ENCODE data around the gene MAP6.

The MAP6 gene

GRCh38 chr11:75553182-75553581 is 115.7 kb downstream of the MAP6 start:
- DNase-seq (ENCODE audit: low read depth in 3 of 3): no peak

- no peak for DNase-seq (ENCODE audit: low read depth in 3 of 3)
Observed at GRCh38 chr11:75549370-75549958, 119.4 kb downstream of the MAP6 start.

- DNase-seq (ENCODE audit: low read depth in 3 of 3): no peak
Observed at GRCh38 chr11:75548595-75549272, 120.1 kb downstream of the MAP6 start.

- no peak for DNase-seq (ENCODE audit: low read depth in 3 of 3)
Observed at GRCh38 chr11:75547617-75548058, 121.2 kb downstream of the MAP6 start.

GRCh38 chr11:75547177-75547576 is 121.7 kb downstream of the MAP6 start:
- no peak for DNase-seq (ENCODE audit: low read depth in 3 of 3)

GRCh38 chr11:75543806-75544205 is 125.0 kb downstream of the MAP6 start:
- no peak for DNase-seq (ENCODE audit: low read depth in 3 of 3)

- DNase-seq (ENCODE audit: low read depth in 3 of 3): no peak
Observed at GRCh38 chr11:75542088-75542438, 126.8 kb downstream of the MAP6 start.

GRCh38 chr11:75541193-75542087 is 127.4 kb downstream of the MAP6 start:
- DNase-seq (ENCODE audit: low read depth in 3 of 3): no peak

GRCh38 chr11:75539459-75540334 is 129.1 kb downstream of the MAP6 start:
- DNase-seq (ENCODE audit: low read depth in 3 of 3): no peak

- no peak for DNase-seq (ENCODE audit: low read depth in 3 of 3)
Observed at GRCh38 chr11:75538150-75538942, 130.5 kb downstream of the MAP6 start.

GRCh38 chr11:75537740-75538139 is 131.1 kb downstream of the MAP6 start:
- DNase-seq (ENCODE audit: low read depth in 3 of 3): no peak
